SU-DHL-6 (cell line): ENCODE results near the gene KIAA1191.

Experiments used
- H2AFZ ChIP-seq: fragments of 200-600 bp; sonication (generic); 2 replicates; pipeline ENCODE4 v1.6.1; 2014; ENCODE audit warnings: low read depth, mild to moderate bottlenecking, moderate library complexity, mixed read lengths, antibody characterized with exemption, low read length; ENCODE audit not compliant: severe bottlenecking
- H3F3A ChIP-seq: fragments of 200-600 bp; shearing (Covaris generic); 2 replicates; pipeline ENCODE4 v1.6.0; 2016; ENCODE audit warnings: antibody characterized with exemption, mild to moderate bottlenecking; ENCODE audit not compliant: insufficient read depth
- H3K27ac ChIP-seq: fragments of 200-600 bp; sonication (generic); 2 replicates; pipeline ENCODE4 v1.5.1; 2016; ENCODE audit warnings: low read depth, mild to moderate bottlenecking, low read length, moderate library complexity, mixed read lengths
- H3K27me3 ChIP-seq: fragments of 200-600 bp; sonication (generic), shearing (Covaris generic); 2 replicates; pipeline ENCODE4 v1.6.0; 2014; ENCODE audit warnings: mild to moderate bottlenecking, low read length
- H3K36me3 ChIP-seq: fragments of 200-600 bp; sonication (generic); 2 replicates; pipeline ENCODE4 v1.6.1; 2014; ENCODE audit warnings: mild to moderate bottlenecking, low read length, mixed read lengths
- H3K4me2 ChIP-seq: fragments of 300-600, 200-600 bp; shearing (Covaris generic), sonication (generic); 2 replicates; pipeline ENCODE4 v1.6.0; 2014; ENCODE audit warnings: low read length, low read depth, mild to moderate bottlenecking; ENCODE audit not compliant: poor library complexity, severe bottlenecking
- H3K4me3 ChIP-seq: fragments of 200-600 bp; sonication (generic); 2 replicates; pipeline ENCODE4 v1.5.1; 2014; ENCODE audit warnings: antibody characterized with exemption, low read length, mild to moderate bottlenecking, mixed read lengths; ENCODE audit not compliant: insufficient read depth, poor library complexity, severe bottlenecking
- H3K79me2 ChIP-seq: fragments of 200-600 bp; sonication (generic); 2 replicates; pipeline ENCODE4 v1.6.1; 2014; ENCODE audit warnings: mild to moderate bottlenecking, low read length, moderate library complexity; ENCODE audit not compliant: insufficient read depth
- H3K9ac ChIP-seq: fragments of 200-600 bp; sonication (generic); 2 replicates; pipeline ENCODE4 v1.7.0; 2014; ENCODE audit warnings: mild to moderate bottlenecking, low read length
- H3K9me2 ChIP-seq: fragments of 200-600 bp; sonication (generic); replicated peaks from 2 replicates; pipeline ENCODE4 v1.6.1; 2014; ENCODE audit warnings: low read length; ENCODE audit not compliant: insufficient read depth
- H3K9me3 ChIP-seq: fragments of 200-600 bp; sonication (generic); 2 replicates; pipeline ENCODE4 v1.6.1; 2014; ENCODE audit warnings: low read length, mixed read lengths; ENCODE audit not compliant: insufficient read depth
- H4K20me1 ChIP-seq: fragments of 200-600 bp; sonication (generic); 2 replicates; pipeline ENCODE4 v1.6.1; 2014; ENCODE audit warnings: low read depth, mild to moderate bottlenecking, antibody characterized with exemption, low read length, moderate library complexity, mixed read lengths
- CTCF ChIP-seq: fragments of 200-600 bp; sonication (generic); IDR thresholded peaks from one replicate; pipeline ENCODE4 v1.5.1; 2017; ENCODE audit warnings: antibody characterized with exemption, mild to moderate bottlenecking, low read length, moderate library complexity; ENCODE audit not compliant: insufficient read depth, poor library complexity, severe bottlenecking
- EZH2phosphoT487 ChIP-seq: fragments of 200-600 bp; sonication (generic), shearing (Covaris generic); conservative IDR thresholded peaks from 2 replicates; pipeline ENCODE4 v1.6.1; 2018; ENCODE audit warnings: mild to moderate bottlenecking, antibody characterized with exemption, low read length, moderate library complexity, mixed read lengths

The KIAA1191 gene

GRCh38 chr5:176405656-176406435 lies 44.3 kb upstream of the KIAA1191 start:
- no peaks in the 10 kb centered on the region for H3K79me2 ChIP-seq
- no peak overlapping the region for H3K27ac ChIP-seq
- H3K4me3 ChIP-seq, result no peak overlapping the region
- H3K9me3 ChIP-seq, result no peaks in the 10 kb centered on the region
- no peaks in the 10 kb centered on the region for H3F3A ChIP-seq
- no peak overlapping the region for H3K9ac ChIP-seq
- no peaks in the 10 kb centered on the region for H3K36me3 ChIP-seq
- H3K9me2 ChIP-seq, result no peaks in the 10 kb centered on the region
- no peak overlapping the region for H2AFZ ChIP-seq
- H3K27me3 ChIP-seq, result no peaks in the 10 kb centered on the region
- no peak for TF ChIP-seq CTCF
- TF ChIP-seq EZH2phosphoT487, result no peak
- no peak overlapping the region for H3K4me2 ChIP-seq
- no peaks in the 10 kb centered on the region for H4K20me1 ChIP-seq

DNA sequence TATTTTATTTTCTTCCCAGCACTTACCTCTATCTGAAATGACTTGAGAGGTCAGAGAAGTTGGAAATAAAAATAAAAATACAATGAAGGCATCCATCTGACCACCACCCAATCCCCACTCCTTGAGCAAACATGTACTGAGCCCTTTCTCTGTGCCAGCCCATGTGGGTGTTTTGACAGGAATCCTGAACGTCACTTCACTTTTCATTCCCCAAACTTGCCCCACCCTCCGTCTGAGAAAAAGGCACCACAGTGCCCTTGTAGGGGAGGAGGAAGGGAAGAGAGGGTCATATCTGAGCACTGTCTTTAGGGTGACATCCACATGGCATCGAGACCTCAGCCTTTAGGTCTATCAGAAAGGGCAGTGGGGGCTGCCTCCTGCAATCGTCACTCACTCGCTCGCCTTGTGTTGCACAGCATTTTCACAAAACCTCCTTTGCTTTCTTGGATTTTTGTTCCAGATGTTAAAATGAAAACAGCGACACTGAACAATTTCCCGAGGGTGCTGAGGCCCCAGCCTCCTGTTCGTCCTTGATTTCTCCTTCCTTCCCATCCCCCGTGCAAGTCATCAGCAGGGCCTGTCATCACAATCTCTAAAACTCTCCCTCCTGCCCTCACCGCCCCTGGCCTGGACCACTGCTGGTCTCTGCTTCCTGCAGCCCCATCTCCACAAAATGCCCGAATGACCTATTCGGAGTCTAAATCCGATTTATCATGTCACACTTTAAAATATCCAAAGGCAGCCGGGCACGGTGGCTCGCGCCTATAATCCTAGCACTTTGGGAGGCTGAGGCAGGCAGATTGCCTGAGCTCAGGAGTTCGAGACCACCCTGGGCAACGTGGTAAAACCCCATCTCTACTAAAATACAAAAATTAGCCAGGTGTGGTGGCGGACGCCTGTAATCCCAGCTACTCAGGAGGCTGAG lies 40.0 kb upstream of the KIAA1191 start:
- Histone ChIP-seq H2AFZ (no peak overlapping the region), H3K36me3 (no peaks in the 10 kb centered on the region), H3K4me3 (no peak overlapping the region), H3K27me3 (no peaks in the 10 kb centered on the region), H3K27ac (no peak overlapping the region), H3K9me2 (no peaks in the 10 kb centered on the region), H3K4me2 (no peak overlapping the region), H4K20me1 (no peaks in the 10 kb centered on the region), H3K9me3 (no peaks in the 10 kb centered on the region), H3K79me2 (no peaks in the 10 kb centered on the region), H3F3A (no peaks in the 10 kb centered on the region), H3K9ac (no peak overlapping the region)
- TF ChIP-seq EZH2phosphoT487 (no peak), CTCF (no peak)

GRCh38 chr5:176400382-176401156 lies 39.0 kb upstream of the KIAA1191 start:
- no peak overlapping the region for H3K4me2 ChIP-seq

More at GRCh38 chr5:176400382-176401156, 39.0 kb upstream of the KIAA1191 start:
- TF ChIP-seq CTCF, result no peak
- TF ChIP-seq EZH2phosphoT487, result no peak
- H4K20me1 ChIP-seq, result no peaks in the 10 kb centered on the region
- no peak overlapping the region for H3K9ac ChIP-seq
- no peak overlapping the region for H3K27ac ChIP-seq
- H3K36me3 ChIP-seq, result no peaks in the 10 kb centered on the region
- no peaks in the 10 kb centered on the region for H3F3A ChIP-seq
- no peaks in the 10 kb centered on the region for H3K9me3 ChIP-seq
- H2AFZ ChIP-seq, result no peak overlapping the region
- no peaks in the 10 kb centered on the region for H3K9me2 ChIP-seq
- no peaks in the 10 kb centered on the region for H3K79me2 ChIP-seq
- H3K4me3 ChIP-seq, result no peak overlapping the region
- H3K27me3 ChIP-seq, result no peaks in the 10 kb centered on the region
